HG02763 (cell line): Measurements from ENCODE around the gene PRR16.

Experiments used
- ATAC-seq: cut with Tn5 transposase; IDR thresholded peaks from one replicate; pipeline ENCODE4 v1.9.1; 2021; ENCODE audit warnings: mild to moderate bottlenecking, moderate library complexity; ENCODE audit not compliant: unreplicated experiment

PRR16 gene

DNA sequence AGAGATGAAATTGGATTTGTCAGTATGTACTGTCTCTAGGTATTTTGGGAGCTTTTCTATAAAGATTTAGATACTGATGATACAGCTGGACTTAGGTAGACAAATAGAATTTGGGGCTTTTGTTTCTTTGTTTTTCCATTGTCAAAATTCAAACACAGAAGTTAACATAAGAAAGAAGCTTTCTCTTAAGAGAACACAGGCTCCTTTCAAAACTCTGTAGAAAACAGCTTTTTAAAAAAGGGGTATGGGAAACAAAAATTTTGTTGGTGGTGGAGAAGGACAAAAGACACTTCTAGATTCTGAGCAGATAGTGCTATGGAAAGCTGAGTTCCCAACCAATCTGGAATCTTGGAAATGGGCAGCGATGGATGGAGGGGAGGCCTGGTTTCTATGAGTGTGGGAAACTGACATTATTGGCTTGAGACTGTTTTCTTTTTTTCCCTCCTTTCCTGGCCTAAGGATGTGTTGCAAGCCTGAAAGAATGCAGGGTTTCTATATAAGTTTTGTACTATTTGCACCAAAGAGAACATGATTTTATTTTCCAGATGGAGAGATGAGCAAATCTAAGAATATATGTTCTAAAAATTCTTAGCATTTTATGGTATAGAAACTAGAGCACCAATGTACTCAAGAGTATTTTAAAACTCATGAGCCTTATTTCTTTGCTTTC is 240.0 kb downstream of the PRR16 start:
- no peak for ATAC-seq

DNA sequence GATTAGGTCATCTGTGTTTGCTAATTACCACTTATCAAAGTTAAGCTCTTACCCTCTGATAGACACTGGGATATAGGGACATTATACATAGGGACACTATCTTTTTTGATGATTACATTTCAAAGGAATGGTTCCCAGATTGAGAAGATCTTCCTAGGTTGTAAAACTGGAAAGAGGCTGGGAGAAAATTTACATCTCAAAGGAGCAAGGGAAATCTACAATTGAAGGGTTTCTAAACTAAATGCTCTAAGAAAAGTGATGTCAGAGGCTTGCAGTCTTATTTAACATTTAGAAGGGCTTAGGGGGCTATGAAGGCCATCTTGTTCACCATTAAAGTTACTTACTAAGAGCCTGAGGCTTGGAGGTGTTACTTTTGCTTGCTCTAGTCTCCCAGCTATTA is 242.8 kb downstream of the PRR16 start:
- ATAC-seq, result no peak

DNA sequence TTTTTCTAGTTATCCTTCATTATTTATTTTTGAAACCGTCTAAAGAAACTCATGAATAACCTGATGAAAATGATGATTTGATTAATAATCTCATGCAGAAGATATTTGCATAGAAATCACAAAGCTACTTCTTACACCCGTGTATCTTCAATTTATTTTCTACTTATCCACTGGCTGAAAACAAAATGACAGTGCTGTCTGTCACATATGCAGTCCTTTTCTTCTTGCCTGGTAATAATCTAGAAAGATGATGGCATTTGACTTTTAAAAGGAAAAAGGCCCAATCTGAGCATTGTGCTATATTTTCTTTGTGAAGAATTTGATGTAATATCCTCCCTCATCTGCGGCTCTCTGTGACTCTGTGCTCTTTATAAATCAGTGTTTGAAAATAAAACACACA is 253.3 kb downstream of the PRR16 start:
- ATAC-seq, result no peak

DNA sequence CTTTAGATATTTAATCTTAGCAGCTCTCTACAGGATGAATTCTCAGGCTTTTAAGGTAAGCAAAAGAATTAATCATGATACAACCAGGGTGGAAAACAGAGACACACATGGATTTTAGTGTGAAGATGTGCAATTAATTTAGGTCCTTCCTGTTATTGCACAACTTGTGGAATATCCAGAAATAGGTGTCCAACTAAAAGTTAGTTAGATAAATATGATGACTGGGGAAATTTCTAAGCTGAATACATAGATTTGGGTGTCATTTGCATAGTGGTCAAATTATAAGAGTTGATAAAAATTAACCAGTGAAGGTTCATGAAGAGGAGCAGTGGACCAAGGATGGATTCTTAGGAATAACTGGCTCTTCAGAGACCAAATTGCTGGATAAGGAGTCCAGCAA is 266.1 kb downstream of the PRR16 start:
- no peak for ATAC-seq

DNA sequence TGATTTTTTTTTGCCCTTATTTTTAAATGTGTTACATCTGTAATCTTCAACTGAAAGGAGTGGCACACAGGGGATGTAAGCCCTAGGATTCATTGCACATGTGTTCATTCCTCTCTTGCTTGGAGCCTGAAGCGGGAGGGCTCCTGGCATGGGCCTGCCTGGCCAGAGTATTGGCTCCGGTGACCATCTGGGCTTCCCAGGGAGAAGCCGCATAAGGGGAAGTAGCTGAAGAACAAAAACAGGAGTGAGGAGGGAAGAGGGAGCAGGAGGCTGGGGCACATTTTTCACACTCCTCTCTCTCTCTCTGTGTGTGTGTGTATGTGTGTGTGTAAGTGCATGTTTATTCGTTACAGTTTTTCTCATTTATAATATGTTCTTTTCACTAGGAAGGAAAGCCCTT is 269.9 kb downstream of the PRR16 start:
- ATAC-seq, result no peak

DNA sequence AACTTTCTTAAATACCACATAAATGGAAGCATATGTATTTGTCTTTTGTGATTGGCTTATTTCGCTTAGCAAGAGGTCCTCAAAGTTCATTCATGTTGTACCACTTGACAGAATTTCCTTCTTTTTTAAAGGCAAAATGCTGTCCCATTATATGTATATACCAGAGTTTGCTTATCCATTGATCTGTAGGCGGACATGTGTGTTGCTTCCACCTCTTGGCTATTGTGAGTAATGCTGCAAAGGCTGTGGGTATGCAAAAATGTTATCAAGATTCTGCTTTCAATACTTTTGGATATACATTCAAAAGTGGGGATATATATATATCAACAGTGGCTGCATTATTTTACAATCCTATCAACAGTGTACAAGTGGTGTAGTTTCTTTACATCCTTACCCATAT is 271.0 kb downstream of the PRR16 start:
- no peak for ATAC-seq
